Esophagus squamous epithelium (tissue), 4 donors: Measurements from ENCODE around the gene CST9.

Experiments
- CTCF ChIP-seq, 6 experiments: fragments of 450-650 bp in 4 of 6; fragments of 200-600 bp in 2 of 6; sonication (generic) in 2 of 6; IDR thresholded peaks; one replicate each; pipeline ENCODE4 v1.5.1; 2016 to 2019; ENCODE audit warnings: antibody characterized with exemption in 6 of 6, mild to moderate bottlenecking in 4 of 6, moderate library complexity in 4 of 6
- POLR2A ChIP-seq, 4 donors: fragments of 450-650 bp; IDR thresholded peaks; one replicate each; pipeline ENCODE4 v1.6.1; 2017; ENCODE audit warnings: antibody characterized with exemption in 4 of 4, mild to moderate bottlenecking in 4 of 4, moderate library complexity in 3 of 4

GRCh38 chr20:23568971-23569330 is 36.8 kb downstream of the CST9 start:
- TF ChIP-seq POLR2A (IDR thresholded peaks at IDR 0.05) (no peak), CTCF (IDR thresholded peaks at IDR 0.05) (no peak)
